Dermis microvascular lymphatic vessel endothelial cell (primary cell): Measurements from ENCODE around the gene SSBP4. TPM values are rescaled to one million over a fixed set of nuclear protein-coding genes. Genes with fewer than 3 reads are reported as not detected.

Experiments used
- DNase-seq, 2 donors: peaks; one replicate each; pipeline versions ENCODE4 v3.0.0 to v3.0.0-alpha.2; 2010; ENCODE audit warnings: low read depth in 2 of 2
- total RNA-seq: library from RNA; depleted of rRNA; stranded (reverse); fragments of >200 nt; gene quantifications from 2 replicates; pipeline ENCODE4 v1.2.1, GENCODE V29; 2014

Gene SSBP4
- total RNA-seq, 1 donor from 2014 or later: 33.9 TPM

GRCh38 chr19:18432275-18433014, 13.2 kb downstream of the SSBP4 start:
- DNase-seq: no peak

DNA sequence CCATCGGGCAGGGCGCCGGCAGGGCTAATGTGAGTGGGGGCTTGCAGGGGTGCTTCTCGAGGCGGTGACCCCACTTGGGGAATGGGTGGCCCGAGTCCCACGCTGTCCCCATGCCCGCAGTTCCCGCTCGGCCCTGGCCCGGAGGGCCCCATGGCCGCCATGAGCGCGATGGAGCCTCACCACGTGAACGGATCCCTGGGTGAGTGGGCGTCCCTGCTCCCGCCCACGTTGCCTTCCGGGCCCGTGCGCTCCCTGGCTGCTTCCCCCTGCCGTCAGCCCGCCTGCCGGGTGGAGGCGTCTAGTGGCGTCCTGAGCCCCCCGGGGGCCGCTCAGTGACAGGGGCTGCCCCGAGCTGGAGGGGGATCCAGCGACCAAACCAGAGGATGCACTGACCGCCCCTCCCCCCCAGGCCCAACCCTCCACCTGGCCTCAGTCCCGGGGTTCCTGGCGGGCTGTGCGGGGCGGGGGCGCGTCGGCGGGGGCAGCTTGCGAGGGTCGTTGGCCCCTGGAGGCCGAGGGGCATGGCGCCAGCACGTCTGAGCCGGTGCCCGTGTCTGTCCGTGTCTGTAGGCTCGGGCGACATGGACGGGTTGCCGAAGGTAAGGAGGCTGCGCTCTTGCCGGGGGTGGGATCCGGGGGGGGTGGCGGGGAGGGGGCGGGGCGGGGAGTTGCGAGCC, 14.0 kb downstream of the SSBP4 start:
- DNase-seq: peak in 1 of 2 donors; percentile 62

DNA sequence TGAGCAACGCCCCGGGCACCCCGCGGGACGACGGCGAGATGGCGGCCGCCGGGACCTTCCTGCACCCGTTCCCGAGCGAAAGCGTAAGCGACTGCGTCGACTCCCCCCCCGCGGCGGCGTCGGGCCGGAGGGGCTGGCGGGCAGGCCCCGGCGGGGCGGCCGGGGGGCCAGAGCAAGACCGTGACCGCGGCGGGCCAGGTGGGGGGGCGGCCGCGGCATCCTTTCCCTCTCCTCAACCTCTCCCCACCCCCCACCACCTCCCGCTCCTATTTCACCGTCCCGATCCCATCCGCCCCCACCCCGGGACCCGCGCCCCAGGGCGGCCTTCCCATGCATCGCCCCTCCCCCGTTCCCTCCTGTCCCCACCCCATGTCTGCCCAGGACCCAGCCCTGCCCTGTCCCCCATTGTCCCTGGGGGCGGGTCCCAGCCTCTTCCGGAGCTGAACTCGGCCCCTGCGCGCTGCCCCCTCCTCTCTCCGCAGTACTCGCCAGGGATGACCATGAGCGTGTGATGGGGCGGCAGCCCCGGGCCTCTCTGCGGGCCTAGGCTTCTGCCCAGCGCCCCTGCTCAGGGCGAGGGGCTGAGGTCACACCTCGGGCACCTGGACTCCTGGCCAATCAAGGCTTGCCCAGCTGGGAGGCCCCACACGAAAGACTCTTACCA, 14.7 kb downstream of the SSBP4 start:
- no peak for DNase-seq

DNA sequence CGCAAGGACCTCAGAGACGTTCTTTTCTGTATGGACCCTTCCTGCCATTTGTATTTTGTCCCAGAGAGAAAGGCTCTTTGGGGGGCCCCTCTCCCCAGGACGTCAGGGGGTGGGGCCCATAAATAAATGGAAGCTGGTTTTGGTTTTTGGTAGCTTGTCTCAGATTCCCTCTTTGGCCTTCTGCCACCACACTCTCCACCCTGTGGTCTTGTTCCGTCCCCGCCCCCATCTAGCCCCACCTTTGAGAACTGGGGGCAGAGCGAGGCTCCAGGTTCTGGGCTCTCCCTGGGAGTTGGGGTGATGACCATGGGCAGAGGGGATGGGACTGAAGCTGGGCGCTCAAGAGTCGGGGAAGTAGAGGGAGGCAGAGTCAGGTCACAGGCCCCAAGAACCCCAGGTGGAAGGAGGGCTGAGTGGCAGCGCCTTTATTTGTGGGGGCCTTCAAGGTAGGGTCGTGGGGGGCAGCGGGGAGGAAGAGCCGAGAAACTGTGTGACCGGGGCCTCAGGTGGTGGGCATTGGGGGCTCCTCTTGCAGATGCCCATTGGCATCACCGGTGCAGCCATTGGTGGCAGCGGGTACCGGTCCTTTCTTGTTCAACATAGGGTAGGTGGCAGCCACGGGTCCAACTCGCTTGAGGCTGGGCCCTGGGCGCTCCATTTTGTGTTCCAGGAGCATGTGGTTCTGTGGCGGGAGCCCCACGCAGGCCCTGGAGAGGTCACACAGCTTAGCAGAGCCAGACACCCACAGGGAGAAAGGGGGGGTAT, 15.4 kb downstream of the SSBP4 start:
- DNase-seq: no peak

DNA sequence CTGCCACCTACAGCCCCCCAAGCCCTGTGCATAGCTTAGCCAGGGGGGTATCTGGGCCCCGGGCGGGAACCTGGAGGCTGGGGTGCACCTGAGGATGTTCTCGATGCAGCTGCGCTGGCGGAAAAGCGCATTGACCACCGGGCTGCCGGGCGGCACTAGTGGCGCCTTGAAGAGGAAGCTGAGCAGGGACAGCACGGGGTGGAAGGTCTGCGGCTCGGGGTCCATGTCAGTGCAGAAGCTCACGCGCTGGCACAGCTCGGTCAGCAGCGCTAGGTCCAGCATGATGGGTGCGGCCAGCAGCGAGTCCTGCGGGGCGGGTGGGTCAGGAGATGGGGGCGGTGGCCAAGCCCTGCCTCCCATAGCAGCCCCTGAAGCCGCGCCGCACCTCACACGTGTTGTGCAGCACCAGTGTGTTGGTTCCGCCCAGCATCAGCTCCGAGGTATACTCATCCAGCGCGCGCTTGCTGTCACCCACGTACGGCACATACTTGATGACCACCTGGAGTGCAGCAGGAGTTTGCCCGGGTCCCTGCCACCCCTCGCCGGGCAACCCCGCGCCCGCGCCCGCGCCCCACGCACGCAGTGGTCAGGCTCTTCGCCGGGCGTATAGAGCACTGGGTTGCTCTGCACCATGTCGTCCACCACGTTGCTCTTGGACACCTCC, 16.1 kb downstream of the SSBP4 start:
- DNase-seq: no peak

DNA sequence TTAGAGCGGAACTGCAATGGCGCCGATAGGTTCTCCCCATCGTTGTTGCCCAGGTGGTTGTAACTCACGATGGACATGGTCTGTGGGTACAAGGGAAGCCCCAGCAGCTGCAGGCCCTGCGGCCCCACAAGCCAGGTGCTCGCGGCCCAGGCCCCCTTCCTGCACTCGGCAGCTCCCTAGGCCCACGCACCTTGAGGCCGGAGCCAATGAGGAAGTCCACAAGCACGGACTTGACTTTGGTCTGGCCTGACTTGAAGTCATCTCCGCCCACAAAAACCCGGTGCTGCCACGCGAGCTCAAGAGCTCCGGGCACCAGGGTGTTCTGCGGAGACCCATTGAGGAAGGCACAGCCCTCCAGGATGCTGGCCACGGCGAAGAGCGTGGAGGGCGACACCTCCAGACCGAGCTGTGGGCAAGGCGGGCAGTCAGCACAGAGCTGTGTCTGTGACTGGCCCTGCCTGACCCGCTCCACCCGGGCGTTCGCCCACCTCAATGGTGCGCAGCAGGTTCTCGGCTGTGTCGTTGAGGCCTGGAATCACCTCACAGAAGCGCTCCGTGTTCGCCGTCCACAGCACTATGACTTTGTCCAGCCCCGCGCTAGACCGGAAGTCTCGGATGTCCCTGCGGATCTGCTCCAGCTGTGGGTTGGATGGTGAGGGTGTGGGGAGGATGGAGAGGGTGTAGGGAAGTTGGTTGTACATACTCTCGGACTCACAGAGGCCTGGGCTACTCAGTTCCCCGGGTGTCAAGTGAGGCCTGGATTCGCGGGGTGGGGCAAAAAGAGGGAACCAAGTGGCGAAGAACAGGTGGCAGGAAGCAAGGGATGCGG, 16.9 kb downstream of the SSBP4 start:
- DNase-seq: no peak

DNA sequence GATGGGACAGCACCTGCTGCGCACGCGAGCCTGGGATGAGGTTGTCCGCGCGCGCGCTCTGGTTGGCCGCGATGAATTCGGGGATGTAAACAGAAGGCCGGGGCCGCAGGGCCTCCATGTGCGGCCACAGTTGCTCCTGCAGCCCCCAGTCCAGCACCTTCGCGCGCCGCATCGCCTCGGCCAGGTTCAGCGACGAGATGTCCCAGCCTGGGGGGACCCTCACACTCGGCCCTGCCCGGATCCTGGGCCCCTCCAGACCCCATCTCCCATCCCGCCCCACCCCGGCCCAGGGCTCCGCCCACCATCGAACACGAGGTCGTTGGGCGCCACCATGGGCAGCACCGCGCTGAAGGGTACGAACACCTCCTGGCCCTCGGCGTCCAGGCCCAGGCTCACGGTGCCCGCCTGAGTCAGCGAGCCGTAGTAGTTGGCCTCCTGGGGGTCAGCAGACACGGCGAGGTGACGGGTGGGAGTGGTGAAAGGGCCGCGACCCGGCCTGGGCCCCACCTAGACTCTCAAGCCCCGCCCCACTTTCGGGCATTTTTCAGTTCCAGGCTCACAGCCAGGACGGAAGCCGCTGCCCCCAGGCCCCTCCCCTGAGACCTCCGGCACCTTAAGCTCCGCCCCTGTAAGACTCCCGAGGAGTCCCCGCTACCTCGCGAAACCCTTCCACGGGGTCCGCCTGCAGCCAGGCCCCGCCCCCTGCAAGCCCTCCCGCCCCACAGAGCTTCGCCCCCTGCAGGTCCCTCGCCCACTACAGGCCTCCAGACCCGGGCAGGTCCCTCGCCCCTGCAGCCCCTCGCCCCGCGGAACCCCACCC, 17.7 kb downstream of the SSBP4 start:
- DNase-seq: peak in 1 of 2 donors; percentile 83

DNA sequence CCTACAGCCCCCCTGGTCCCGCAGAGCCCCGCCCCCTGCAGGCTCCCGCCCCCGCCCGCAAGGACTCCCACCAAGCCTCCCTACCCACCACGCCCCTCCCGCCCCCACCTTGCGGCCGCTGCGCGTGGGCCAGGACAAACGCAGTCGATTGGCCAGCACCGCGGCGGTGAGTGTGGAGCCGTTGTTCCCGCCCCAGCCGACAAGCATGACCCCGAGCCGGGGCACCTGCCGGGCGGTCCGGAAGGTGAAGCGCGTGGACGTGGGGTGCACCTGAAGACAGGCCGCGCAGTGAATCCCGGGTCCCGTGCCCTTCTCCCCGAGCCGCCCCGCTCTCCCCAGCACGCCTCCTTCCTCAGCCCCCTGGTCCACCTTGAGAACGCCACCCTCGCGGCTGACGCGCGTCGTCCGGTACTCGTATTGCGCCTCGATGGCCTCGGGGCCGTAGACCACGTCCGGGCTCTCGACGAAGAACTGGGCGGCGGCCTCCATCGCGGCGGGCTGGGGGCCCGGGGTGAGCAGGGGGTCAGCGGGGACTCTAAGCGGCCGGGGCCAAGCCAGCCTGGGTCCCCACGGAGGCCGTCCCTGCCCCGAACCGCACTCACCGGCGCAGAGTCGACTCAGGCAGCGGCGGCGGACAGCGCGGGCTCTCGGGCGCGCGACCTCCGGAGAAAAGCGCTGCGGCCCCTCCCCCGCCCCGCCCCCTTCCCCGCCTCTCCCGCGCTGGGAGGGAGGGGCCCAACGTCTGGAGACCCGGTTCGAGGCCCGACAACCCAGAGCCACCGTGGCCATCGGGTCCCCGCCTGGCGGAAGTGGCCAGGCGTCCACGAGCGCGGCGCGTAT, 18.5 kb downstream of the SSBP4 start, which contains the start of gene ISYNA1:
ISYNA1 (minus strand) TSS at position 643 of the 840 bp plus-strand sequence; CDS start at position 489, 154 bp downstream.
- peak in 1 of 2 donors; percentile 66 for DNase-seq

GRCh38 chr19:18438331-18439024, 19.3 kb downstream of the SSBP4 start:
- DNase-seq: peak; percentile 60 to 62

DNA sequence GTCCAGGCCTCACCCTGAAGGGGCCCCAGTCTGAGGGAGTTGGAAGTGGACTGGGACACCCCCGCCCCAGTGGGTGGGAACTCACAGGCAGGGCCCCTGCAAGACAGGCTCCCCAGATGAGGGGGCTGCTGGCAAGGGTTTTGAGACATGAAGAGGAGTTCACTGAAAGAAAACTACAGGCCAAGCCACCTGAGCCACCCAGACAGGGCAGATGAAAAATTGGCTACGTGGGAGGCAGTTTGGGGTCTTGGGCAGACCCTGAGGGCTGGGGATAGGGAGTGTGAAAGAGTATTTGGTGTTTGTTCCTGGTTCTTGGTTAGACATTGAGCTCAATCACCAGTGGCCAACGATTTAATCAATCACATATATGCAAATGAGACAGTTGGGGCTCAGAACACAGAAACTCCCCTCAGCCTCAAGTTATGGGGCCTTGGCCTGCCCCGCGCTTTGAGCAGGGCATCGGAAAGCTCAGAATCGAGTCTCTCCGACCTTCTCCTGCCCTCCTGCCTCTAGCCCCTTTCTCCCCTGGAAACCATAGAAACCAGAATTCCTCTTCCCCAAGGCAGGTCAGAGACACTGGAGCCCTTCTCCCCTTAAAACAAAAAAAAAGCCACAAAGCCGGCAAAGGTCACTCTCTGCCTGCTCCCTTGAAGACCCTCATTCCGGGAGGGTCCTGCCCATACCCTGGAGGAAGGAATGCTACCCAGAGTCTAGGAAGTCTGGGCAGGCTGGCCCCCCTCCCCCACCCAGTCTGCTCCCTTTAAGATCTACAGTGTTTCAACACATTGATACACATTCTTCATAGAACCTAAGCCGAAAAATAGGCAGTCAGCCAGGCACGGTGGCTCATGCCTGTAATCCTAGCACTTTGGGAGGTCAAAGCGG, 20.1 kb downstream of the SSBP4 start:
- DNase-seq: no peak

DNA sequence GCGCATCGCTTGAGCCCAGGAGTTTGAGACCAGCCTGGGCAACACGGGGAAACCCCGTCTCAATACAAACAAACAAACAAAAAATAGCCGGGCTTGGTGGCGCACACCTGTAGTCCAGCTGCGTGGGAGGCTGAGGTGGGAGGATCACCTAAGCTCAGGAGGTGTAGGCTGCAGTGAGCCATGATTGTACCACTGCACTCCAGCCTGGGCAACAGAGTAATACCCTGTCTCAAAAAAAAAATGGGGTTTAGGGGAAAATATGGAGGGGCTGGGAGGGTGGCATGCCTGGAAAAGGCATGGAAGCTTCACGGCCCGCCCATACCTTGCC, 20.7 kb downstream of the SSBP4 start:
- DNase-seq: no peak

DNA sequence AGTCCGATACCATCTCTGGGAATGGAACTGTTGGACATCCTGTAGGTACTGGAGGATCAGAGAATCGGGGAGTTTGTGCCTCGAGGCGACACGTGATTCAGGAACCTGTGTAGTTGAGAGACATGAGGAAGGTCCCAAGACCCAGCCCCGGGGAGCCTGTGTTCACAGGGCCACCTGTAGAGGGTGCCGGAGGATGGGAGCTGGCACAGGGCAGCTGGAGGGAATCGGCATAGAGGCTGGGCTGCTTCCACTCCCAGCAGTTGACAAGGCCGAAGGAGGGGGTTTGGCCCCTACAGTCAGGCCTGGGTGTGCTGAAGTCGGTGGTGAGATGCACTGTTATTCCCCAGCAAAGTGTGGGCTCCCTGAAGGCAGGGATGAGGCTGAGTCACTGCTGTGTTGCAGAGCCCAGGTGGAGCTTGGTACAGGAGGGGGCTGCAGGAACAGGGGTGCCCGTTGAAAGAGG, 21.2 kb downstream of the SSBP4 start:
- no peak for DNase-seq

- DNase-seq: no peak
These were observed 22.0 kb downstream of the SSBP4 start for GRCh38 chr19:18440936-18441803.

GRCh38 chr19:18441804-18442788, 22.9 kb downstream of the SSBP4 start:
- DNase-seq: no peak

GRCh38 chr19:18442941-18443340, 23.7 kb downstream of the SSBP4 start:
- no peak for DNase-seq
